Astrocyte (in vitro differentiated cells and primary cell): Measurements from ENCODE around the gene SF3B3. TPM values are rescaled to one million over a fixed set of nuclear protein-coding genes. Genes with fewer than 3 reads are reported as not detected.
"Not testable (repeated sequence)": the region's sequence is repeated elsewhere in the genome, so short reads cannot be mapped to it uniquely, and the experiment has no call there.

ENCODE experiments used
- DNase-seq: peaks from one replicate; pipeline ENCODE4 v3.0.0-alpha.2; 2010; ENCODE audit warnings: low read depth
- FAIRE-seq: peaks from 2 replicates; lab custom pipeline; 2011; peaks lifted over from hg19 to GRCh38; lab: Jason Lieb, UNC
- H2AFZ ChIP-seq: 2 replicates; pipeline ENCODE4 v1.6.0; 2012; ENCODE audit warnings: low read depth, low read length, inconsistent platforms
- H3K27ac ChIP-seq: 2 replicates; pipeline ENCODE4 v1.5.1; 2011; ENCODE audit warnings: low read depth, low read length, inconsistent platforms
- H3K27me3 ChIP-seq: 2 replicates; pipeline ENCODE4 v1.6.0; 2011; ENCODE audit warnings: low read length, inconsistent platforms; ENCODE audit not compliant: insufficient read depth
- H3K36me3 ChIP-seq: 2 replicates; pipeline ENCODE4 v1.5.1; 2011; ENCODE audit warnings: low read length, inconsistent platforms; ENCODE audit not compliant: insufficient read depth
- H3K4me1 ChIP-seq: 2 replicates; pipeline ENCODE4 v1.5.1; 2011; ENCODE audit warnings: low read length, inconsistent platforms; ENCODE audit not compliant: insufficient read depth
- H3K4me2 ChIP-seq: 2 replicates; pipeline ENCODE4 v1.6.0; 2012; ENCODE audit warnings: low read length, inconsistent platforms
- H3K4me3 ChIP-seq: 2 replicates; pipeline ENCODE4 v1.5.1; 2011; ENCODE audit warnings: low read depth, mild to moderate bottlenecking, low read length, inconsistent platforms; ENCODE audit not compliant: insufficient read depth
- H3K79me2 ChIP-seq: 2 replicates; pipeline ENCODE4 v1.6.0; 2012; ENCODE audit warnings: mild to moderate bottlenecking, low read length, inconsistent platforms; ENCODE audit not compliant: insufficient read depth
- H3K9ac ChIP-seq: 2 replicates; pipeline ENCODE4 v1.6.0; 2012; ENCODE audit warnings: mild to moderate bottlenecking, low read length, inconsistent platforms
- H3K9me3 ChIP-seq: 2 replicates; pipeline ENCODE4 v1.5.1; 2012; ENCODE audit warnings: low read depth, mild to moderate bottlenecking, low read length, inconsistent platforms; ENCODE audit not compliant: insufficient read depth
- H4K20me1 ChIP-seq: 2 replicates; pipeline ENCODE4 v1.6.0; 2012; ENCODE audit warnings: low read length, inconsistent platforms; ENCODE audit not compliant: insufficient read depth
- H3K27ac Mint-ChIP-seq: one replicate; pipeline ENCODE4 v1.8.0; 2021; ENCODE audit warnings: mild to moderate bottlenecking, mixed read lengths; ENCODE audit not compliant: unreplicated experiment
- H3K27me3 Mint-ChIP-seq: one replicate; pipeline ENCODE4 v1.8.0; 2021; ENCODE audit warnings: low read depth, mixed read lengths; ENCODE audit not compliant: unreplicated experiment
- H3K36me3 Mint-ChIP-seq: one replicate; pipeline ENCODE4 v1.8.0; 2021; ENCODE audit warnings: low read depth, mixed read lengths; ENCODE audit not compliant: unreplicated experiment
- H3K4me1 Mint-ChIP-seq: one replicate; pipeline ENCODE4 v1.8.0; 2021; ENCODE audit warnings: low read depth, mixed read lengths; ENCODE audit not compliant: unreplicated experiment
- H3K4me3 Mint-ChIP-seq: one replicate; pipeline ENCODE4 v1.8.0; 2021; ENCODE audit warnings: mild to moderate bottlenecking, moderate library complexity, mixed read lengths; ENCODE audit not compliant: unreplicated experiment
- H3K9me3 Mint-ChIP-seq: one replicate; pipeline ENCODE4 v1.8.0; 2021; ENCODE audit warnings: mild to moderate bottlenecking, mixed read lengths; ENCODE audit not compliant: unreplicated experiment
- CTCF ChIP-seq: IDR thresholded peaks from 2 replicates; pipeline ENCODE4 v1.5.1; 2011; ENCODE audit warnings: low read depth, mild to moderate bottlenecking, inconsistent platforms, low read length, moderate library complexity; ENCODE audit not compliant: insufficient read depth
- EZH2 ChIP-seq: IDR thresholded peaks from 2 replicates; pipeline ENCODE4 v1.6.1; 2012; ENCODE audit warnings: mild to moderate bottlenecking, low read length, inconsistent platforms; ENCODE audit not compliant: insufficient read depth
- total RNA-seq: library from RNA; stranded (reverse); gene quantifications from 2 replicates; pipeline ENCODE4 v1.2.1, GENCODE V29; 2021

Gene SF3B3
- total RNA-seq, 1 donor from 2014 or later: 179 TPM

- peaks cover 22% of the 10 kb centered on the region for H3K27me3 Mint-ChIP-seq
- H3K27me3 ChIP-seq: no peaks in the 10 kb centered on the region
- H2AFZ ChIP-seq: no peak overlapping the region
- no peaks in the 10 kb centered on the region for H3K36me3 ChIP-seq
- no peak overlapping the region for H3K4me3 Mint-ChIP-seq
- no peak for DNase-seq
- no peak overlapping the region for H3K27ac ChIP-seq
- H3K4me1 Mint-ChIP-seq: peaks cover under 1% of the 10 kb centered on the region
- peaks cover 3% of the 10 kb centered on the region for H4K20me1 ChIP-seq
- no peak overlapping the region for H3K9ac ChIP-seq
- no peak for TF ChIP-seq EZH2
- H3K79me2 ChIP-seq: no peaks in the 10 kb centered on the region
- no peak overlapping the region for H3K27ac Mint-ChIP-seq
- H3K36me3 Mint-ChIP-seq: peaks cover 3% of the 10 kb centered on the region
- peaks cover under 1% of the 10 kb centered on the region for H3K4me1 ChIP-seq
- no peak for FAIRE-seq
- H3K4me2 ChIP-seq: no peak overlapping the region
- H3K4me3 ChIP-seq: no peak overlapping the region
- H3K9me3 ChIP-seq: no peaks in the 10 kb centered on the region
- no peaks in the 10 kb centered on the region for H3K9me3 Mint-ChIP-seq
Observed at GRCh38 chr16:70582280-70582978, 58.8 kb downstream of the SF3B3 start.

GRCh38 chr16:70586731-70587130, 63.1 kb downstream of the SF3B3 start:
- Mint-ChIP-seq H3K4me1 (peaks cover 5% of the 10 kb centered on the region), H3K36me3 (peaks cover 3% of the 10 kb centered on the region), H3K9me3 (no peaks in the 10 kb centered on the region), H3K4me3 (no peak overlapping the region), H3K27ac (no peak overlapping the region), H3K27me3 (peaks cover 24% of the 10 kb centered on the region)
- no peak overlapping the region for H2AFZ ChIP-seq
- DNase-seq: no peak
- TF ChIP-seq EZH2 (no peak), CTCF (no peak)
- no peak overlapping the region for H3K4me2 ChIP-seq
- no peaks in the 10 kb centered on the region for H4K20me1 ChIP-seq
- peaks cover 4% of the 10 kb centered on the region for H3K4me1 ChIP-seq
- no peaks in the 10 kb centered on the region for H3K9me3 ChIP-seq
- no peaks in the 10 kb centered on the region for H3K27me3 ChIP-seq
- no peak overlapping the region for H3K9ac ChIP-seq
- H3K4me3 ChIP-seq: no peak overlapping the region
- no peak for FAIRE-seq
- H3K79me2 ChIP-seq: no peaks in the 10 kb centered on the region
- no peaks in the 10 kb centered on the region for H3K36me3 ChIP-seq
- no peak overlapping the region for H3K27ac ChIP-seq

- Mint-ChIP-seq H3K27me3 (peaks cover 16% of the 10 kb centered on the region), H3K36me3 (no peaks in the 10 kb centered on the region), H3K27ac (no peak overlapping the region), H3K4me3 (no peak overlapping the region), H3K4me1 (peaks cover 5% of the 10 kb centered on the region), H3K9me3 (no peaks in the 10 kb centered on the region)
- TF ChIP-seq CTCF (no peak), EZH2 (no peak)
- Histone ChIP-seq H3K4me3 (no peak overlapping the region), H3K27me3 (no peaks in the 10 kb centered on the region), H3K36me3 (no peaks in the 10 kb centered on the region), H3K9me3 (no peaks in the 10 kb centered on the region), H3K4me1 (peaks cover 4% of the 10 kb centered on the region), H4K20me1 (no peaks in the 10 kb centered on the region), H3K27ac (no peak overlapping the region), H3K79me2 (no peaks in the 10 kb centered on the region), H2AFZ (no peak overlapping the region), H3K9ac (peak overlapping the region; percentile 27), H3K4me2 (peak overlapping the region; percentile 60)
- FAIRE-seq (no peak), DNase-seq (peak; percentile 38)
Observed at GRCh38 chr16:70588565-70588964, 64.9 kb downstream of the SF3B3 start.

- not testable (repeated sequence) for H3K79me2 ChIP-seq, H3K9me3 Mint-ChIP-seq, H2AFZ ChIP-seq, H3K36me3 Mint-ChIP-seq, H3K27ac Mint-ChIP-seq, H3K4me1 Mint-ChIP-seq, H3K9me3 ChIP-seq, H3K4me2 ChIP-seq, H3K36me3 ChIP-seq, H3K4me1 ChIP-seq, DNase-seq, H3K27ac ChIP-seq, H4K20me1 ChIP-seq, H3K4me3 Mint-ChIP-seq, H3K9ac ChIP-seq, H3K4me3 ChIP-seq, H3K27me3 ChIP-seq, FAIRE-seq
- peaks cover 10% of the 10 kb centered on the region for H3K27me3 Mint-ChIP-seq
Observed at GRCh38 chr16:70589416-70589815, 65.8 kb downstream of the SF3B3 start.
